ENCODE measurements around the gene SNX19.

SNX19 gene

GRCh38 chr11:130834886-130835285 is 81.4 kb downstream of the SNX19 start:
- no peaks in the 10 kb centered on the region for H3K36me3 ChIP-seq (ENCODE audit: control insufficient read depth in 5 of 5, insufficient read depth in 5 of 5, low read length in 5 of 5)
- no peak overlapping the region for H3K9ac ChIP-seq (ENCODE audit: low read length in 5 of 5)
- H3K4me3 ChIP-seq (ENCODE audit: low read depth in 1 of 5, low read length in 5 of 5): no peak overlapping the region
- no peaks in the 10 kb centered on the region for H3K27me3 ChIP-seq (ENCODE audit: control insufficient read depth in 5 of 5, insufficient read depth in 4 of 5, low read length in 5 of 5)
- H3K27ac ChIP-seq (ENCODE audit: low read depth, low read length): no peak overlapping the region
- peaks cover 2 to 20% (median 18%) of the 10 kb centered on the region in 5 donors for H3K4me1 ChIP-seq (ENCODE audit: control insufficient read depth in 5 of 5, insufficient read depth in 5 of 5, low read length in 5 of 5)
- H3K9me3 ChIP-seq (ENCODE audit: control insufficient read depth in 5 of 5, low read length in 5 of 5): peaks cover 0 to 6% (median 0%) of the 10 kb centered on the region in 5 donors

GRCh38 chr11:130832566-130833425 is 83.5 kb downstream of the SNX19 start:
- Histone ChIP-seq H3K27me3 (ENCODE audit: control insufficient read depth in 5 of 5, insufficient read depth in 4 of 5, low read length in 5 of 5) (no peaks in the 10 kb centered on the region), H3K9ac (ENCODE audit: low read length in 5 of 5) (no peak overlapping the region), H3K36me3 (ENCODE audit: control insufficient read depth in 5 of 5, insufficient read depth in 5 of 5, low read length in 5 of 5) (no peaks in the 10 kb centered on the region), H3K4me3 (ENCODE audit: low read depth in 1 of 5, low read length in 5 of 5) (no peak overlapping the region), H3K9me3 (ENCODE audit: control insufficient read depth in 5 of 5, low read length in 5 of 5) (peaks cover 0 to 6% (median 0%) of the 10 kb centered on the region in 5 donors), H3K27ac (ENCODE audit: low read depth, low read length) (no peak overlapping the region), H3K4me1 (ENCODE audit: control insufficient read depth in 5 of 5, insufficient read depth in 5 of 5, low read length in 5 of 5) (peaks cover 8 to 38% (median 36%) of the 10 kb centered on the region in 5 donors)

GRCh38 chr11:130831976-130832375 is 84.3 kb downstream of the SNX19 start:
- Histone ChIP-seq H3K4me1 (ENCODE audit: control insufficient read depth in 5 of 5, insufficient read depth in 5 of 5, low read length in 5 of 5) (peaks cover 8 to 43% (median 39%) of the 10 kb centered on the region in 5 donors), H3K9ac (ENCODE audit: low read length in 5 of 5) (no peak overlapping the region), H3K27me3 (ENCODE audit: control insufficient read depth in 5 of 5, insufficient read depth in 4 of 5, low read length in 5 of 5) (no peaks in the 10 kb centered on the region), H3K36me3 (ENCODE audit: control insufficient read depth in 5 of 5, insufficient read depth in 5 of 5, low read length in 5 of 5) (no peaks in the 10 kb centered on the region), H3K9me3 (ENCODE audit: control insufficient read depth in 5 of 5, low read length in 5 of 5) (peaks cover 0 to 4% (median 0%) of the 10 kb centered on the region in 5 donors), H3K4me3 (ENCODE audit: low read depth in 1 of 5, low read length in 5 of 5) (no peak overlapping the region), H3K27ac (ENCODE audit: low read depth, low read length) (no peak overlapping the region)

- no peak overlapping the region for H3K27ac ChIP-seq (ENCODE audit: low read depth, low read length)
- no peaks in the 10 kb centered on the region for H3K9me3 ChIP-seq (ENCODE audit: control insufficient read depth in 5 of 5, low read length in 5 of 5)
- H3K36me3 ChIP-seq (ENCODE audit: control insufficient read depth in 5 of 5, insufficient read depth in 5 of 5, low read length in 5 of 5): no peaks in the 10 kb centered on the region
- no peaks in the 10 kb centered on the region for H3K27me3 ChIP-seq (ENCODE audit: control insufficient read depth in 5 of 5, insufficient read depth in 4 of 5, low read length in 5 of 5)
- no peak overlapping the region for H3K4me3 ChIP-seq (ENCODE audit: low read depth in 1 of 5, low read length in 5 of 5)
- H3K9ac ChIP-seq (ENCODE audit: low read length in 5 of 5): no peak overlapping the region
- H3K4me1 ChIP-seq (ENCODE audit: control insufficient read depth in 5 of 5, insufficient read depth in 5 of 5, low read length in 5 of 5): peaks cover 8 to 43% (median 39%) of the 10 kb centered on the region in 5 donors
Observed at GRCh38 chr11:130831506-130831905, 84.8 kb downstream of the SNX19 start.

GRCh38 chr11:130830566-130830965 is 85.7 kb downstream of the SNX19 start:
- Histone ChIP-seq H3K4me1 (ENCODE audit: control insufficient read depth in 5 of 5, insufficient read depth in 5 of 5, low read length in 5 of 5) (peaks cover 8 to 43% (median 39%) of the 10 kb centered on the region in 5 donors), H3K9ac (ENCODE audit: low read length in 5 of 5) (no peak overlapping the region), H3K27ac (ENCODE audit: low read depth, low read length) (peak overlapping the region; percentile 4), H3K36me3 (ENCODE audit: control insufficient read depth in 5 of 5, insufficient read depth in 5 of 5, low read length in 5 of 5) (no peaks in the 10 kb centered on the region), H3K27me3 (ENCODE audit: control insufficient read depth in 5 of 5, insufficient read depth in 4 of 5, low read length in 5 of 5) (no peaks in the 10 kb centered on the region), H3K4me3 (ENCODE audit: low read depth in 1 of 5, low read length in 5 of 5) (no peak overlapping the region), H3K9me3 (ENCODE audit: control insufficient read depth in 5 of 5, low read length in 5 of 5) (no peaks in the 10 kb centered on the region)

GRCh38 chr11:130829920-130830511 is 86.3 kb downstream of the SNX19 start:
- Histone ChIP-seq H3K4me1 (ENCODE audit: control insufficient read depth in 5 of 5, insufficient read depth in 5 of 5, low read length in 5 of 5) (peaks cover 8 to 43% (median 39%) of the 10 kb centered on the region in 5 donors), H3K9ac (ENCODE audit: low read length in 5 of 5) (no peak overlapping the region), H3K27ac (ENCODE audit: low read depth, low read length) (peak overlapping the region; percentile 4), H3K27me3 (ENCODE audit: control insufficient read depth in 5 of 5, insufficient read depth in 4 of 5, low read length in 5 of 5) (no peaks in the 10 kb centered on the region), H3K4me3 (ENCODE audit: low read depth in 1 of 5, low read length in 5 of 5) (no peak overlapping the region), H3K9me3 (ENCODE audit: control insufficient read depth in 5 of 5, low read length in 5 of 5) (no peaks in the 10 kb centered on the region), H3K36me3 (ENCODE audit: control insufficient read depth in 5 of 5, insufficient read depth in 5 of 5, low read length in 5 of 5) (no peaks in the 10 kb centered on the region)

- Histone ChIP-seq H3K27ac (ENCODE audit: low read depth, low read length) (peak overlapping the region; percentile 14), H3K4me3 (ENCODE audit: low read depth in 1 of 5, low read length in 5 of 5) (no peak overlapping the region), H3K27me3 (ENCODE audit: control insufficient read depth in 5 of 5, insufficient read depth in 4 of 5, low read length in 5 of 5) (no peaks in the 10 kb centered on the region), H3K36me3 (ENCODE audit: control insufficient read depth in 5 of 5, insufficient read depth in 5 of 5, low read length in 5 of 5) (no peaks in the 10 kb centered on the region), H3K4me1 (ENCODE audit: control insufficient read depth in 5 of 5, insufficient read depth in 5 of 5, low read length in 5 of 5) (peaks cover 8 to 43% (median 39%) of the 10 kb centered on the region in 5 donors), H3K9ac (ENCODE audit: low read length in 5 of 5) (no peak overlapping the region), H3K9me3 (ENCODE audit: control insufficient read depth in 5 of 5, low read length in 5 of 5) (no peaks in the 10 kb centered on the region)
Observed at GRCh38 chr11:130828741-130829140, 87.5 kb downstream of the SNX19 start.

- no peak overlapping the region for H3K4me3 ChIP-seq (ENCODE audit: low read depth in 1 of 5, low read length in 5 of 5)
- no peaks in the 10 kb centered on the region for H3K9me3 ChIP-seq (ENCODE audit: control insufficient read depth in 5 of 5, low read length in 5 of 5)
- H3K9ac ChIP-seq (ENCODE audit: low read length in 5 of 5): peak overlapping the region in 1 of 5 donors; percentile 9
- peak overlapping the region; percentile 14 for H3K27ac ChIP-seq (ENCODE audit: low read depth, low read length)
- no peaks in the 10 kb centered on the region for H3K27me3 ChIP-seq (ENCODE audit: control insufficient read depth in 5 of 5, insufficient read depth in 4 of 5, low read length in 5 of 5)
- H3K4me1 ChIP-seq (ENCODE audit: control insufficient read depth in 5 of 5, insufficient read depth in 5 of 5, low read length in 5 of 5): peaks cover 8 to 43% (median 39%) of the 10 kb centered on the region in 5 donors
- no peaks in the 10 kb centered on the region for H3K36me3 ChIP-seq (ENCODE audit: control insufficient read depth in 5 of 5, insufficient read depth in 5 of 5, low read length in 5 of 5)
Observed at GRCh38 chr11:130827451-130828377, 88.6 kb downstream of the SNX19 start.

- Histone ChIP-seq H3K9ac (ENCODE audit: low read length in 5 of 5) (no peak overlapping the region), H3K27ac (ENCODE audit: low read depth, low read length) (no peak overlapping the region), H3K4me1 (ENCODE audit: control insufficient read depth in 5 of 5, insufficient read depth in 5 of 5, low read length in 5 of 5) (peaks cover 8 to 43% (median 39%) of the 10 kb centered on the region in 5 donors)
Observed at GRCh38 chr11:130826572-130826971, 89.7 kb downstream of the SNX19 start.

More at GRCh38 chr11:130826572-130826971, 89.7 kb downstream of the SNX19 start:
- Histone ChIP-seq H3K27me3 (ENCODE audit: control insufficient read depth in 5 of 5, insufficient read depth in 4 of 5, low read length in 5 of 5) (no peaks in the 10 kb centered on the region), H3K9me3 (ENCODE audit: control insufficient read depth in 5 of 5, low read length in 5 of 5) (no peaks in the 10 kb centered on the region), H3K4me3 (ENCODE audit: low read depth in 1 of 5, low read length in 5 of 5) (no peak overlapping the region), H3K36me3 (ENCODE audit: control insufficient read depth in 5 of 5, insufficient read depth in 5 of 5, low read length in 5 of 5) (no peaks in the 10 kb centered on the region)
